Neuronal stem cell (in vitro differentiated cells): ENCODE measurements around the gene NXPH1.

ENCODE experiments used
- DNase-seq: peaks from one replicate; pipeline ENCODE4 v3.0.0-alpha.2; 2013; ENCODE audit warnings: low spot score
- H2AFZ ChIP-seq: one replicate; pipeline ENCODE4 v1.6.1; 2013; ENCODE audit warnings: mild to moderate bottlenecking, low read length, inconsistent platforms
- H2AK5ac ChIP-seq: 2 replicates; pipeline ENCODE4 v1.6.1; 2013; ENCODE audit warnings: low read depth, mild to moderate bottlenecking, inconsistent platforms, low read length, moderate library complexity, mixed read lengths
- H2BK120ac ChIP-seq: 2 replicates; pipeline ENCODE4 v1.6.1; 2013; ENCODE audit warnings: low read depth, mild to moderate bottlenecking, inconsistent platforms, low read length, moderate library complexity, mixed read lengths
- H2BK12ac ChIP-seq: one replicate; pipeline ENCODE4 v1.6.1; 2013; ENCODE audit warnings: low read length, inconsistent platforms
- H2BK15ac ChIP-seq: 2 replicates; pipeline ENCODE4 v1.6.1; 2013; ENCODE audit warnings: mild to moderate bottlenecking, low read length, inconsistent platforms, mixed read lengths
- H2BK5ac ChIP-seq: one replicate; pipeline ENCODE4 v1.6.1; 2013; ENCODE audit warnings: inconsistent platforms, mild to moderate bottlenecking, low read length, moderate library complexity
- H3K14ac ChIP-seq: one replicate; pipeline ENCODE4 v1.6.1; 2013; ENCODE audit warnings: low read length, inconsistent platforms
- H3K18ac ChIP-seq: 2 replicates; pipeline ENCODE4 v1.6.1; 2013; ENCODE audit warnings: low read length, inconsistent platforms
- H3K23ac ChIP-seq: 2 replicates; pipeline ENCODE4 v1.6.1; 2013; ENCODE audit warnings: low read depth, mild to moderate bottlenecking, mixed read lengths, low read length, inconsistent platforms; ENCODE audit not compliant: poor library complexity
- H3K27ac ChIP-seq: replicated peaks from 3 replicates; pipeline ENCODE4 v1.5.1; 2013; ENCODE audit warnings: low read length, inconsistent platforms
- H3K27me3 ChIP-seq, 3 experiments: 2 replicates each; pipeline ENCODE4 v1.6.1; 2013; ENCODE audit warnings: low read length in 3 of 3, mild to moderate bottlenecking in 2 of 3, inconsistent platforms in 1 of 3, low read depth in 1 of 3, mixed read lengths in 1 of 3, moderate library complexity in 1 of 3; ENCODE audit not compliant: control insufficient read depth in 3 of 3, insufficient read depth in 3 of 3
- H3K36me3 ChIP-seq, 2 donors: replicated peaks in 1 of 2; 2 replicates each; pipeline ENCODE4 v1.6.1; 2013; ENCODE audit warnings: low read length in 2 of 2; ENCODE audit not compliant: control insufficient read depth in 2 of 2, insufficient read depth in 2 of 2
- H3K4ac ChIP-seq: 2 replicates; pipeline ENCODE4 v1.6.1; 2013; ENCODE audit warnings: inconsistent platforms, mild to moderate bottlenecking, low read length, moderate library complexity
- H3K4me1 ChIP-seq, 2 donors: 1 replicate in 1 of 2; 2 replicates in 1 of 2; pipeline ENCODE4 v1.6.1; 2013; ENCODE audit warnings: low read length in 2 of 2, low read depth in 1 of 2; ENCODE audit not compliant: control insufficient read depth in 2 of 2, insufficient read depth in 1 of 2
- H3K4me2 ChIP-seq: one replicate; pipeline ENCODE4 v1.6.1; 2013; ENCODE audit warnings: mild to moderate bottlenecking, low read length, inconsistent platforms; ENCODE audit not compliant: insufficient read depth, poor library complexity, severe bottlenecking
- H3K4me3 ChIP-seq, 2 donors: 2 replicates each; pipeline ENCODE4 v1.5.1; 2013; ENCODE audit warnings: low read length in 2 of 2, mild to moderate bottlenecking in 2 of 2, inconsistent platforms in 1 of 2, moderate library complexity in 1 of 2
- H3K79me1 ChIP-seq: one replicate; pipeline ENCODE4 v1.6.1; 2013; ENCODE audit warnings: low read depth, mild to moderate bottlenecking, inconsistent platforms, low read length, moderate library complexity
- H3K9ac ChIP-seq: one replicate; pipeline ENCODE4 v1.6.1; 2013; ENCODE audit warnings: mild to moderate bottlenecking, low read depth, low read length, inconsistent platforms; ENCODE audit not compliant: poor library complexity
- H3K9me3 ChIP-seq, 2 donors: replicated peaks in 1 of 2; 2 replicates each; pipeline versions ENCODE3 to v1.6.1; 2013; ENCODE audit warnings: low read length in 2 of 2, mild to moderate bottlenecking in 2 of 2, inconsistent platforms in 1 of 2, low read depth in 1 of 2, mixed read lengths in 1 of 2, moderate library complexity in 1 of 2; ENCODE audit not compliant: control insufficient read depth in 2 of 2, insufficient read depth in 1 of 2
- H4K8ac ChIP-seq: one replicate; pipeline ENCODE4 v1.6.1; 2013; ENCODE audit warnings: low read depth, mild to moderate bottlenecking, inconsistent platforms, low read length, moderate library complexity
- H4K91ac ChIP-seq: one replicate; pipeline ENCODE4 v1.6.1; 2013; ENCODE audit warnings: low read length, low read depth, mild to moderate bottlenecking, inconsistent platforms; ENCODE audit not compliant: poor library complexity
- WGBS, 2 donors: extraction: QIAGEN DNeasy Blood & Tissue Kit; methylation state at CpG; one replicate each; pipeline ENCODE4 v1.1.7; 2013; ENCODE audit warnings: missing lambda C conversion rate in 2 of 2, mixed read lengths in 1 of 2; ENCODE audit not compliant: insufficient read length in 2 of 2, insufficient replicate concordance in 1 of 2; ENCODE audit errors: extremely low coverage in 2 of 2; 5-methylcytosine and 5-hydroxymethylcytosine counted together

The NXPH1 gene

DNA sequence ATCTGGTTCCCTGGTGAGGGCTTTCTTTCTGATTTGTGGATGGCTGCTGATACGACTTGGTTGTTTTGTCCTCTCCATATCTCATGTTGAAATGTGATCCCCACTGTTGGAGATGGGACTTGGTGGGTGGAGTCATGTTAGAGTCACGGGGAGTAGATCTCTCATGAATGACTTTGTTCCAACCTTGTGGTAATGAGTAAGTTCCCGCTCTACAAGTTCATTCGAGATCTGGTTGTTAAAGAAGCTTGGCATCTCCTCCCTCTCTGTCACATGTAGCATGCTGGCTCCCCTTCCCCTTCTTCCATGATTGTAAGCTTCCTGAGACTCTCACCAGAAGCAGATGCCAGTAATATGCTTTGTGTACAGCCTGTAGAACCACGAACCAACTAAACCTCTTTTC, 37.1 kb upstream of the NXPH1 start:
- no peak overlapping the region for H2BK15ac ChIP-seq
- H2BK120ac ChIP-seq, result no peak overlapping the region
- H3K79me1 ChIP-seq, result no peaks in the 10 kb centered on the region
- no peak overlapping the region for H3K4me2 ChIP-seq
- H3K4me1 ChIP-seq, result no peaks in the 10 kb centered on the region
- H3K27me3 ChIP-seq, result no peaks in the 10 kb centered on the region
- H3K9ac ChIP-seq, result no peak overlapping the region
- no peak overlapping the region for H3K18ac ChIP-seq
- H3K27ac ChIP-seq, result no peak overlapping the region
- no peak overlapping the region for H3K23ac ChIP-seq
- no peak overlapping the region for H3K4ac ChIP-seq
- H3K9me3 ChIP-seq, result no peaks in the 10 kb centered on the region
- no peak overlapping the region for H4K91ac ChIP-seq
- no peak for DNase-seq
- H2AFZ ChIP-seq, result no peak overlapping the region
- no CpG with 5 or more reads among the region's 5 CpGs for WGBS, 2 donors
- H2BK12ac ChIP-seq, result no peak overlapping the region
- H2BK5ac ChIP-seq, result no peak overlapping the region
- no peaks in the 10 kb centered on the region for H3K36me3 ChIP-seq
- no peak overlapping the region for H3K4me3 ChIP-seq
- no peak overlapping the region for H3K14ac ChIP-seq
- no peak overlapping the region for H4K8ac ChIP-seq
- no peak overlapping the region for H2AK5ac ChIP-seq

DNA sequence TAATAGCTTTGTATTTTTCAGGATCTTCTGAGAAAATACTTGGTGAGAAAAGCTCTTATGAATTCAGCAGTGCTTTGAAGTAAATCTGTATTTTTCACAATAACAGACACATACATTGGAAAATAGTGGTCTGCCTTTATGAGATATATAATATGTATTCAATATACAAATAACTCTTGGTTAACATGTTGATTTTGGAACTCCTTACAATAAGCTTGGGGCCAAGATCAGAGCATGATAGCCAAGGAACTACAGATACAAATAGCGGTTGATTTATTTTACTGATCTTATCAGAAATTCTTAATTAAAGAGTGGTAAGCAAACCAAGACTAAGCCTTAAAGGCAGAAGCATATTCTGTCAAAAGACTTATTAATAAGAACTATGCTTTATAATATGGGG, 24.5 kb upstream of the NXPH1 start:
- no peak overlapping the region for H2BK120ac ChIP-seq
- no peaks in the 10 kb centered on the region for H3K9me3 ChIP-seq
- no peak overlapping the region for H4K91ac ChIP-seq
- H3K4me2 ChIP-seq, result no peak overlapping the region
- no peak overlapping the region for H3K27ac ChIP-seq
- no peak overlapping the region for H2AFZ ChIP-seq
- H3K18ac ChIP-seq, result no peak overlapping the region
- no CpG with 5 or more reads among the region's 1 CpG for WGBS, 2 donors
- no peak overlapping the region for H2BK12ac ChIP-seq
- H3K9ac ChIP-seq, result no peak overlapping the region
- H3K23ac ChIP-seq, result no peak overlapping the region
- no peak overlapping the region for H3K4me3 ChIP-seq
- no peak overlapping the region for H2AK5ac ChIP-seq
- H2BK15ac ChIP-seq, result no peak overlapping the region
- no peaks in the 10 kb centered on the region for H3K36me3 ChIP-seq
- H3K4me1 ChIP-seq, result no peaks in the 10 kb centered on the region
- H3K4ac ChIP-seq, result no peak overlapping the region
- no peaks in the 10 kb centered on the region for H3K79me1 ChIP-seq
- no peak overlapping the region for H4K8ac ChIP-seq
- no peak for DNase-seq
- no peak overlapping the region for H2BK5ac ChIP-seq
- H3K14ac ChIP-seq, result no peak overlapping the region
- no peaks in the 10 kb centered on the region for H3K27me3 ChIP-seq

DNA sequence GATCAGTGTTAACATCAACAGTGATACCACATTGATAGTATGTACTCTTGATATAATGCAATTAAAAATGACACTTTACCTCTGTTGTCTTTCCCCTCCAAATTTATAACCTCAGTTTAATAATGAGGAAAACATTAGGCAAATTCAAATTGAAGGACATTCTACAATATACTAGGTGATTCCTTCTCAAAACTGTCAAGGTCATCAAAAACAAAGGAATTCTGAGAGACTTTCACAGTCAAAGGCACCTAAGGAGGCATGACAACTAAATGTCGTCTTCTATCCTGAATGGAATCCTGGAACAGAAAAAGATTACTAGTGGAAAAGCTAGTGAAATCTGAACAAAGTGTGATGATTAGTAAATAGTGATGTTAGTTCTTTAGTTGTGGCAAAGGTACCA, 22.3 kb upstream of the NXPH1 start:
- Histone ChIP-seq H4K8ac (no peak overlapping the region), H3K14ac (no peak overlapping the region), H2AK5ac (no peak overlapping the region), H3K27me3 (no peaks in the 10 kb centered on the region), H3K4me2 (no peak overlapping the region), H2BK12ac (no peak overlapping the region), H4K91ac (no peak overlapping the region), H3K9me3 (no peaks in the 10 kb centered on the region), H3K4me1 (no peaks in the 10 kb centered on the region), H3K27ac (no peak overlapping the region), H3K36me3 (no peaks in the 10 kb centered on the region), H3K18ac (no peak overlapping the region), H2BK120ac (no peak overlapping the region), H2AFZ (no peak overlapping the region), H3K23ac (no peak overlapping the region), H2BK15ac (no peak overlapping the region), H3K4me3 (no peak overlapping the region), H3K79me1 (no peaks in the 10 kb centered on the region), H3K9ac (no peak overlapping the region), H3K4ac (no peak overlapping the region), H2BK5ac (no peak overlapping the region)
- WGBS, 2 donors, result no CpG with 5 or more reads among the region's 1 CpG
- no peak for DNase-seq

DNA sequence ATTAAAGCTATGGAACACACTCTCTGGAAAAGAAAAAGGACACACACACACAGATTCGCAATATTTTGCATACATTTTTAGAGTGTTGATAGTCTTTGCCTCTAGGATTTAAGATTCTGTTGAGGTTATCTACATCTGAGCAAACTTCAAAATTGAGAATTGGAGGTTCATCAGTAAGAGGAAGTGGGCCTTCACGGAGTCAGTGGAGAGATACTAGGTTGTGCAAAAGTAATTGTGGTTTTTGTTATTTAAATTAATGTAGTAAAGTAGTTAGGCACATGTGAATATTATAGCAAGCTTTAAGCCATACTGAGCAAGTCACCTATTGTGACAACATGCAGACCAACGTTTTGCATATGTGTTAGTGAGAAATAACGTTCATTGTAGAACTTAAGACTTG, 19.8 kb upstream of the NXPH1 start:
- Histone ChIP-seq H2BK5ac (no peak overlapping the region), H3K9me3 (no peaks in the 10 kb centered on the region), H3K4ac (no peak overlapping the region), H3K4me1 (no peaks in the 10 kb centered on the region), H3K4me2 (no peak overlapping the region), H2BK12ac (no peak overlapping the region), H3K36me3 (no peaks in the 10 kb centered on the region), H3K9ac (no peak overlapping the region), H2BK15ac (no peak overlapping the region), H3K14ac (no peak overlapping the region), H3K27ac (no peak overlapping the region), H3K18ac (no peak overlapping the region), H4K91ac (no peak overlapping the region), H4K8ac (no peak overlapping the region), H2AK5ac (no peak overlapping the region), H3K27me3 (no peaks in the 10 kb centered on the region), H3K79me1 (no peaks in the 10 kb centered on the region), H3K4me3 (no peak overlapping the region), H2AFZ (no peak overlapping the region), H3K23ac (no peak overlapping the region), H2BK120ac (no peak overlapping the region)
- DNase-seq, result no peak
- WGBS, 2 donors, result no CpG with 5 or more reads among the region's 4 CpGs
